Dendritic cell treated with granulocyte-macrophage colony-stimulating factor and Interleukin-4, amounts not matched to agents 40 ng/mL and 50 ng/mL, for 4 days (primary cell): ENCODE results near the gene F7.
A peak's percentile ranks its signal among the peaks of the same experiment; 100 is the strongest.

Experiments
- H3K27ac Mint-ChIP-seq: one replicate; pipeline ENCODE4 v1.8.0; 2022; ENCODE audit warnings: mild to moderate bottlenecking, mixed read lengths
- H3K27me3 Mint-ChIP-seq: one replicate; pipeline ENCODE4 v1.8.0; 2022; ENCODE audit warnings: mild to moderate bottlenecking, mixed read lengths
- H3K36me3 Mint-ChIP-seq: one replicate; pipeline ENCODE4 v1.8.0; 2022; ENCODE audit warnings: low read depth, mixed read lengths
- H3K4me1 Mint-ChIP-seq: one replicate; pipeline ENCODE4 v1.8.0; 2022; ENCODE audit warnings: low read depth, mixed read lengths
- H3K4me3 Mint-ChIP-seq: one replicate; pipeline ENCODE4 v1.8.0; 2022; ENCODE audit warnings: mild to moderate bottlenecking, moderate library complexity, mixed read lengths
- H3K9me3 Mint-ChIP-seq: one replicate; pipeline ENCODE4 v1.8.0; 2022; ENCODE audit warnings: mixed read lengths
- intact Hi-C: fragments of 100-400 bp; cut with micrococcal nuclease; formaldehyde crosslinking; loops from one replicate; pipeline ENCODE4 v1.15.0; 2022

The F7 gene

GRCh38 chr13:113145496-113145895, 39.9 kb downstream of the F7 start:
- no peaks in the 10 kb centered on the region for H3K4me1 Mint-ChIP-seq
- peaks cover 9% of the 10 kb centered on the region for H3K27me3 Mint-ChIP-seq
- intact Hi-C loops: no loop called here
- H3K4me3 Mint-ChIP-seq: no peak overlapping the region
- H3K9me3 Mint-ChIP-seq: no peaks in the 10 kb centered on the region
- H3K36me3 Mint-ChIP-seq: no peaks in the 10 kb centered on the region
- H3K27ac Mint-ChIP-seq: no peak overlapping the region

GRCh38 chr13:113145911-113146598, 40.5 kb downstream of the F7 start:
- no peaks in the 10 kb centered on the region for H3K9me3 Mint-ChIP-seq
- H3K4me3 Mint-ChIP-seq: no peak overlapping the region
- intact Hi-C loops: no loop called here
- no peaks in the 10 kb centered on the region for H3K36me3 Mint-ChIP-seq
- peaks cover 12% of the 10 kb centered on the region for H3K27me3 Mint-ChIP-seq
- H3K4me1 Mint-ChIP-seq: no peaks in the 10 kb centered on the region
- no peak overlapping the region for H3K27ac Mint-ChIP-seq

DNA sequence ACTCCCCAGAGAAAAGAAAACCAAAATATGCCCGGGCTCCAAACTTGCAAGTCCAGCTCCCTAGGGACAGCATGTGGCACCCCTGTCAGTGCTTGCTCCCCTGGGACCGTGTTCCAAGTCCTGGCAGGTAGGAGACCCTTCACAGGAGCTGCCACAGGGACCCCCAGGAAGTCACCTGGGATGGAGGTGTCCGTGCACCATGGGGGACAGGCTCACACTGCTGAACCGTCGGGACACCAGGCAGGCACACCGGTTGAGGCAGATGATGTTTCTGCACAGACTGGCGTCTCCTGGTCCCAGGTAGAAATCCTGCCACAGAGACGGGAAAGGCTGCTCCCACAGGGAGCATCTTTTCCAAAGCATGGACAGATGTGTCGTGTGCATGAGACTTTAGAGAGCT, 41.2 kb downstream of the F7 start:
- Mint-ChIP-seq H3K27ac (no peak overlapping the region), H3K36me3 (no peaks in the 10 kb centered on the region), H3K27me3 (peaks cover 18% of the 10 kb centered on the region), H3K9me3 (no peaks in the 10 kb centered on the region), H3K4me3 (no peak overlapping the region), H3K4me1 (peaks cover 5% of the 10 kb centered on the region)
- intact Hi-C loops: no loop called here

GRCh38 chr13:113147206-113147605, 41.6 kb downstream of the F7 start:
- Mint-ChIP-seq H3K27ac (no peak overlapping the region), H3K36me3 (no peaks in the 10 kb centered on the region), H3K9me3 (no peaks in the 10 kb centered on the region), H3K4me3 (no peak overlapping the region), H3K27me3 (peaks cover 21% of the 10 kb centered on the region), H3K4me1 (peaks cover 8% of the 10 kb centered on the region)
- intact Hi-C loops: no loop called here

- no peaks in the 10 kb centered on the region for H3K36me3 Mint-ChIP-seq
- peaks cover 29% of the 10 kb centered on the region for H3K27me3 Mint-ChIP-seq
- H3K4me3 Mint-ChIP-seq: no peak overlapping the region
- H3K27ac Mint-ChIP-seq: no peak overlapping the region
- peaks cover 20% of the 10 kb centered on the region for H3K4me1 Mint-ChIP-seq
- intact Hi-C loops: no loop called here
- no peaks in the 10 kb centered on the region for H3K9me3 Mint-ChIP-seq
These were observed 42.8 kb downstream of the F7 start for GRCh38 chr13:113148407-113148806.

- Mint-ChIP-seq H3K9me3 (no peaks in the 10 kb centered on the region), H3K27ac (no peak overlapping the region), H3K27me3 (peaks cover 27% of the 10 kb centered on the region), H3K4me1 (peaks cover 23% of the 10 kb centered on the region), H3K36me3 (no peaks in the 10 kb centered on the region), H3K4me3 (no peak overlapping the region)
- intact Hi-C loops: no loop called here
These were observed 43.4 kb downstream of the F7 start for GRCh38 chr13:113148940-113149503.

DNA sequence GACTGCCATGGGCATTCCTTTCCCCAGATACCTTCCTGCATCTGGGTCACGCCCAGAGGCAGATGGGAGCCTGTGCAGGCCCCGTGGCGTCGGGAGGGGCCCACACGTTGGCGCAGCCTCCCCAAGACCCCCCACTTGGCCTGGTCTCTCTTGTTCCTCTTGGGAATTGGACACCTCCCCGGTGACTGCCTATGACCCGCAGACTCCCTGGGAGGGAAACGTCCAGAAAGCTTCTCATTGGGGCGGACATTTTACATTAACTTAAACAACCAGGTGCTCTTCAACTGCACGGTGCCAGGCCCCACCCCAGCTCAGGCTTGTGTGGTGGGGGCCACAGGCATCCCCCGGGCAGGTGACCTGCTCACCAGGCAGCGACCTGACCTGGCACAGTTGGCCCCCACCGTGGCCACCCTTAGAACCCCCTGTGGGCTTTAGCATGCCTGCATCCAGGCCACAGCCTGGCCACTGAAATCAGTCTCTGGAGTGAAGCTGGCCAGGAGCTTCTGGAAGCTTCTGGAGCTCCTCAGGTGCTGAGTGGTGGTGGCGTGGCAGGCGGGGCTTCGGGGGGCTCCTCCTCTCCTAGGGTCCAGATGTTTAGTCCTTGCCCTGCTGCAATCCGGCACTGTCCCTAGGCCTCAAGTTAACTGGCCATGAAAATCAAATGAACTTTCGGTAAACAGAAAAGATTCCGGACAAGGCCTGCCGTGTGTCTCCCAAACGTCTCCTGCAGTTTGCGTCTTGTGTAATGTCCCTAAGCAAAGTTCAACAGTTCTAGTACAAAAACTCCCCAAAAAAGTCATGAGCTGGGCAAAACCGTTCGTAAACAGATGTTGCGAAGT, 44.3 kb downstream of the F7 start:
- Mint-ChIP-seq H3K9me3 (no peaks in the 10 kb centered on the region), H3K27ac (no peak overlapping the region), H3K4me3 (no peak overlapping the region), H3K36me3 (no peaks in the 10 kb centered on the region), H3K27me3 (peaks cover 27% of the 10 kb centered on the region), H3K4me1 (peaks cover 23% of the 10 kb centered on the region)
- intact Hi-C loops: loop anchor here (5.0 to 10.0 kb wide), 2 partner anchors 145 to 342 kb away; partner anchors contain the start of genes DCUN1D2 and LAMP1

- peaks cover 6% of the 10 kb centered on the region for H3K9me3 Mint-ChIP-seq
- no peak overlapping the region for H3K27ac Mint-ChIP-seq
- H3K36me3 Mint-ChIP-seq: no peaks in the 10 kb centered on the region
- intact Hi-C loops: loop anchor here (5.0 to 10.0 kb wide), 2 partner anchors 144 to 342 kb away; partner anchors contain the start of genes DCUN1D2 and LAMP1
- no peak overlapping the region for H3K4me3 Mint-ChIP-seq
- H3K4me1 Mint-ChIP-seq: peaks cover 23% of the 10 kb centered on the region
- H3K27me3 Mint-ChIP-seq: peaks cover 27% of the 10 kb centered on the region
These were observed 45.2 kb downstream of the F7 start for GRCh38 chr13:113150550-113151365.

GRCh38 chr13:113151745-113152690, 46.4 kb downstream of the F7 start:
- Mint-ChIP-seq H3K36me3 (no peaks in the 10 kb centered on the region), H3K4me1 (peaks cover 23% of the 10 kb centered on the region), H3K9me3 (peaks cover 10% of the 10 kb centered on the region), H3K27me3 (peaks cover 25% of the 10 kb centered on the region), H3K4me3 (peak overlapping the region; percentile 75), H3K27ac (peak overlapping the region; percentile 84)
- intact Hi-C loops: loop anchor here (2.0 to 10.0 kb wide), 3 partner anchors 57 to 340 kb away; partner anchors contain the start of genes CUL4A, DCUN1D2, LAMP1 and PCID2

- Mint-ChIP-seq H3K4me3 (peak overlapping the region; percentile 75), H3K27me3 (peaks cover 26% of the 10 kb centered on the region), H3K9me3 (peaks cover 10% of the 10 kb centered on the region)
These were observed 47.0 kb downstream of the F7 start for GRCh38 chr13:113152691-113152983.

GRCh38 chr13:113152984-113153809, 47.6 kb downstream of the F7 start:
- Mint-ChIP-seq H3K36me3 (no peaks in the 10 kb centered on the region), H3K27ac (peak overlapping the region; percentile 84), H3K27me3 (peaks cover 26% of the 10 kb centered on the region), H3K4me1 (peaks cover 23% of the 10 kb centered on the region), H3K4me3 (peak overlapping the region; percentile 75), H3K9me3 (peaks cover 10% of the 10 kb centered on the region)
- intact Hi-C loops: loop anchor here (1.0 to 10.0 kb wide), 4 partner anchors 23 to 339 kb away; partner anchors contain the start of genes CUL4A, DCUN1D2, LAMP1 and PCID2

More at GRCh38 chr13:113152691-113152983, 47.0 kb downstream of the F7 start:
- Mint-ChIP-seq H3K27ac (peak overlapping the region; percentile 84), H3K4me1 (peaks cover 23% of the 10 kb centered on the region), H3K36me3 (no peaks in the 10 kb centered on the region)
- intact Hi-C loops: loop anchor here (2.0 to 10.0 kb wide), 3 partner anchors 56 to 340 kb away; partner anchors contain the start of genes CUL4A, DCUN1D2, LAMP1 and PCID2
